Hepatocyte (in vitro differentiated cells): Measurements from ENCODE around the gene SLC25A45.

Experiments used
- EZH2phosphoT487 ChIP-seq: fragments of 200-600 bp; sonication (generic); IDR thresholded peaks from one replicate; pipeline ENCODE4 v1.6.1; 2018; ENCODE audit warnings: antibody characterized with exemption, mild to moderate bottlenecking, low read depth, moderate library complexity; ENCODE audit not compliant: unreplicated experiment, severe bottlenecking
- TF ChIP-seq, protein P1 (sequence below): fragments of 200-600 bp; sonication (generic); IDR thresholded peaks from 2 replicates; pipeline ENCODE4 v1.5.1; 2016; ENCODE audit warnings: antibody characterized with exemption, mild to moderate bottlenecking; ENCODE audit not compliant: poor library complexity

DNA sequence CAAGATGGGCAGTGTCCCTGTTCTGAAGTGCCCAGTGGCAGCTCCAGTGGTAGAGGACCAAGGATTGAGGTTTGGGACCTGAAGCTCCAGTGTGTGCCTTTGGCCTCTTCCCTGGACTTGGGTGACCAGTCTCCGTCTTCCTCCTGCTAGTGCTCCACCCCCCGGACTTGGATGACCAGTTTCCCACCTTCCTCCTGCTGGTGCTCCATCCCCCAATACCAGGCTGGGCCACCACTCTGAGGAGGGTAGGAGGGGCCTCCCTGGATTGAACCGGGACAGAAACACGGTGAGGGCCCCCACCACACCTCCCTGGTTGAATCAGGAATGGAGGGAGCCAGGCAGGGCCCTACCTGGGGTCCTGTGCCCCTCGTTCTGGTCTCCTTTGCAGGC is 29.2 kb upstream of the SLC25A45 start:
- TF ChIP-seq, protein P1, sequence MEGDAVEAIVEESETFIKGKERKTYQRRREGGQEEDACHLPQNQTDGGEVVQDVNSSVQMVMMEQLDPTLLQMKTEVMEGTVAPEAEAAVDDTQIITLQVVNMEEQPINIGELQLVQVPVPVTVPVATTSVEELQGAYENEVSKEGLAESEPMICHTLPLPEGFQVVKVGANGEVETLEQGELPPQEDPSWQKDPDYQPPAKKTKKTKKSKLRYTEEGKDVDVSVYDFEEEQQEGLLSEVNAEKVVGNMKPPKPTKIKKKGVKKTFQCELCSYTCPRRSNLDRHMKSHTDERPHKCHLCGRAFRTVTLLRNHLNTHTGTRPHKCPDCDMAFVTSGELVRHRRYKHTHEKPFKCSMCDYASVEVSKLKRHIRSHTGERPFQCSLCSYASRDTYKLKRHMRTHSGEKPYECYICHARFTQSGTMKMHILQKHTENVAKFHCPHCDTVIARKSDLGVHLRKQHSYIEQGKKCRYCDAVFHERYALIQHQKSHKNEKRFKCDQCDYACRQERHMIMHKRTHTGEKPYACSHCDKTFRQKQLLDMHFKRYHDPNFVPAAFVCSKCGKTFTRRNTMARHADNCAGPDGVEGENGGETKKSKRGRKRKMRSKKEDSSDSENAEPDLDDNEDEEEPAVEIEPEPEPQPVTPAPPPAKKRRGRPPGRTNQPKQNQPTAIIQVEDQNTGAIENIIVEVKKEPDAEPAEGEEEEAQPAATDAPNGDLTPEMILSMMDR: no peak
- TF ChIP-seq EZH2phosphoT487: no peak
